Activated naive CD4-positive, alpha-beta T cell treated with anti-CD3 and anti-CD28 coated beads, Interleukin-2, amount 50 U/mL, for 16 hours (primary cell): Measurements from ENCODE around the gene ZSCAN21.

Experiments used
- DNase-seq: peaks from one replicate; pipeline ENCODE4 v3.0.0-alpha.2; 2020

ZSCAN21 gene

DNA sequence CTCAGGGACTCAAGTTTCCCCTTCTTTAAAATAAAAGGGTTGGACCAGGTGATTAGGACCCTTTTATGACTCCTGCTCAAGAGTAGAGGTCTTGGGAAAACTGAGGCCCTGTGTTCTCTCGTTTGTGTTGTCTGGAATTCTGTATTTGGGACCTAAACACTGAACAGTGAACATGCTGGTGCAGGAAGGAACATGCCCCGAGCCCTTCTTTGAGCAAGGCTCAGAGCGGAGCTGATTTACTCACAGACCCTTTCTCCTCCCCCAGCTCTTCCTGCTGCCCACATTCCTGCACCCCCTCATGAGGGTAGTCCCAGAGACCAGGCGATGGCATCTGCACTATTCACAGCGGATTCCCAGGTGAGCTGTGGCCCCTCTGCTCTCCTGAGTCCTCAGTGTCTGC is 20.0 kb upstream of the ZSCAN21 start:
- DNase-seq, result no peak

DNA sequence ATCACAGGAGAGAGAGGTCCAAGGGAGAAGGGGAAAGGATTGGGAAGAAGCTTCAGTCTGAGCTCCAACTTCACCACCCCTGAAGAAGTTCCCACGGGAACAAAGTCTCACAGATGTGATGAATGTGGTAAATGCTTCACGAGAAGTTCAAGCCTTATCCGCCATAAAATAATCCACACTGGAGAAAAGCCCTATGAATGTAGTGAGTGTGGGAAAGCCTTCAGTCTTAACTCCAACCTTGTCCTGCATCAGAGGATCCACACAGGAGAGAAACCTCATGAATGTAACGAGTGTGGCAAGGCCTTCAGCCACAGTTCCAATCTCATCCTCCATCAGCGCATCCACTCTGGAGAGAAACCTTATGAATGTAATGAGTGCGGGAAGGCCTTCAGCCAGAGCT is 16.0 kb upstream of the ZSCAN21 start:
- DNase-seq, result no peak

DNA sequence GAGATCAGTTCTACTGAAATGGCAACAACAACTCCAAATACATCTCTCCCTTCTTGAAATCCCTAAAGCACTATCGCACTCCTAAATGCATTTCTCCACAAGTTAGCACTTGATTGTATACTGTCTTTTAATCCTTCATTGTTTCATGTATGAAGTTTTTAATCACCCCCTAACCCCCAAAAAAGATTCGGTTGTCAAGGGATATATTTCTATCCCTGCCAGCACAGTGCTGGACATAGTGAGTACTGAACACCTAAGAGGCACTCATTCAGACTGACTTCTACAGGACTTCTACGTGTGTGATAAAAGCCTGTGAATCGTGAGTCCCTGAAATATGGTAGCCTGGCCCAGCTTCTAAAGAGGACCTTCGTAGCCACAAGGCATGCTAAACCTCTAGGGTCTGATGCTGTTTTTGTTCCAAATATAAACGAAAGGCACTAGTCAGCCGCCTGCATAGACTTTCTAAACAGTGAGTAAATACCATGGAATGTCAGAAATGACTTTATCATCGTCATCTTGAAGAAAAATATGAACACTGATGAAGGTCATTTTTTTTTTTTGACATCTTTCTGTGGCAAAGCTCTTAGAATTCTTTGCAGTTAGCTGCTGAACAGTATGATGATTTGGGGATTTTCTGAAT is 14.6 kb upstream of the ZSCAN21 start:
- DNase-seq, result no peak

DNA sequence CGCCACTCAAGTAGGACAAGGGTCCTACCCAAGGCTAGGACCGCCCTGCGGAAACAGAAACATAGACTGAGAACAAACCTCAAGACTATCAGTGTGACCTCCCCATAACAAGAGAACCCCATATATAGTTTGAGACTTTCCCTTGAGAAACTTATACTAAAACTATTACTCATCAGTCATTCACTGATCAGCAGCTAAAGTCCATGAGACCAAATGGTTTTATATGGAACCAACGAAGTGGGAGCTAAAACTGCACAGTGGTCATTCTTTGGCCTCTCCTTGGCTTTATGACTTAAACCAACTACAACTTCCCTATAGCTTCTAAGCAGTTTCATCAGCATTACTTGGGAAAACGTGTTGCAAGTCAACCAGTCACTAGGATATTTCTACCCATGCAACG is 13.7 kb upstream of the ZSCAN21 start:
- no peak for DNase-seq

DNA sequence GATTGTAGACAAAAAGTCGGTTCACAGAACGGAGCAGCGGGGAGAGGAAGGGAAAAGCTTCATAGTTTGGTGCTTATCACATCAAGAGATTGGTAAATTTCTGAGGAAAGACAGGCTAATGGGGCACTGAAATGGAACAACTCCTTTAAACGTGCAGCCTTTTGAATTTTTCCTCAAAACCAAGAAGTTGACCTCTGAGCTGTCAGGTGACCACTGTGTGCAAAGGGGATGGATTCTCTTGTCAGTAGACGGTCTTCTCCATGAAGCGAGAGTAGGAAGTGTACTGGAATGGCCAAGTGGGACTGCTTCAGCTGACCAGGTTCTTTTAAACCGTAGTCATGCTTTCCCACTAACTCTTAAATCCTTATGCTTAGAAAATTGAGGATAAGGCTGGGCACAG is 11.2 kb upstream of the ZSCAN21 start:
- DNase-seq, result no peak

DNA sequence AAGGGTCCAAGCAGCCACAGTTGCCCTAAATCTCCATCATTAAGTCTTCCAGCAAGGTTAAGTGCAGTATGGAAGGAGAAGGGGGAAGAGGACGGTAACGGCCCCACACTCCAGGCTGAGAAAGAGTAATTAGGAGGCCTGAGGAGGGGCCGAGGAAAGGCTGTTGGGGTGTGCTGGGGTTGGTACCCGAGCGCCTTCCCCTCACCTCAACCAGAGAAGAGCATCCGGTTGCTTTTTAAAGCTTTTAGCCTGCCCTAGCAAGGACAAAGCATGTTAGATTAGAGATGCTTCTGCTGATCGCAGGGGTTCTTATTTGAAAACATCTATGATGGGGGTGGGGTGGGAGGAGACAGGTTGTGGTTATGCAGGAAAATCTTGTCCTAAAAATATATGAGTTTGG is 9.0 kb upstream of the ZSCAN21 start:
- DNase-seq, result no peak

DNA sequence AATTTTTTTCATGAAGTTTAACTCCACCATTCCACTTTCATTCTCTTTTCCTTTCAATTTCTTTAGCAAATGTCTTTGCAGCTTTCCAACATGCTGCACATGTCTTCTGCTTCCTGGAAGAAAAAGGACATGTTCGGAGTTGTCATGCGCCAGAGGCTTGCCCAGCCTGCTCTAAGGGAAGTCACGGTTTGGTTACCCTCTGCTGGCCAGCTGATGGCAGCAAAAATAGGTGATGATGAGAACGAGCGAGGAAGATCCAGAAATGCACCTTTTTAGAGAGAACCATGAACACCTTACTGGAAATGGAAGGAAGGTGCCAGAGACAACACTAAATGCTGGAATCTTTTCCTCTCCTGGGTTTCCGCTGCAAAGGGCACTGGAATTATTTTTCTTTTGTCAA is 4.9 kb upstream of the ZSCAN21 start:
- no peak for DNase-seq

DNA sequence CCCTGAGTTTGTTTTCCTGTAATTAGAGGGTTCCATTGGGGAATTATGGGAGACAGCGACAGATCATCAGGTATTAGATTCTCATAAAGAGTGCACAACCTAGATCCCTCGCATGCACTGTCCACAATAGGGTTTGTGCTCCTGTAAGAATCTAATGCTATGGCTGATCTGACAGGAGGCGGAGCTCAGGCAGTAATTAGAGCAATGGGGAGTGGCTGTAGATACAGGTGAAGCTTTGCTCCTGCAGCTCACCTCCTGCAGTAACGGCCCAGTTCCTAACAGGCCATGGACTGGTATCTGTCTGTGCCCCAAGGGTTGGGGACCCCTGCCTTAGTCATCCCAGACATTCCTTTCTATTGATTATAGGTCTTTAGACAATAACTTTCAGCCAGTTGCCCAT is 894 bp upstream of the ZSCAN21 start:
- no peak for DNase-seq

DNA sequence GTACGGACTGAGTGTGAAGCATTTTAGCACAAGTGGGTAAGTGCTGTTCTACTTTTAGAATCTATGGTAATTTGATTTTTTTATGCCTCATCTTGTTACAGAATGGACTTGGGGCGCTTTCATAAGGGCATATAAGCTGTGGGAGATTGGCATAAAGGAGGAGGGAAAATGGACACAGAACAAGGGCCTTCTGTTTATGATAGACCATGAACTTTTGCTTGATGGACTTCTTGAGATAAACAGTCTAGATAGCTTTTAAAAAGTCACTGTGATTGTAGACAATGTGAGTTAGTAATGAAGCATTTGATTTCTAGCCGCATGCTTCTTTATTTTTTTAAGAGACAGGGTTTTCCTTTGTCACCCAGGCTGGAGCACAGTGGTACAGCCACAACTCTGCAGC is 2.0 kb downstream of the ZSCAN21 start:
- no peak for DNase-seq

DNA sequence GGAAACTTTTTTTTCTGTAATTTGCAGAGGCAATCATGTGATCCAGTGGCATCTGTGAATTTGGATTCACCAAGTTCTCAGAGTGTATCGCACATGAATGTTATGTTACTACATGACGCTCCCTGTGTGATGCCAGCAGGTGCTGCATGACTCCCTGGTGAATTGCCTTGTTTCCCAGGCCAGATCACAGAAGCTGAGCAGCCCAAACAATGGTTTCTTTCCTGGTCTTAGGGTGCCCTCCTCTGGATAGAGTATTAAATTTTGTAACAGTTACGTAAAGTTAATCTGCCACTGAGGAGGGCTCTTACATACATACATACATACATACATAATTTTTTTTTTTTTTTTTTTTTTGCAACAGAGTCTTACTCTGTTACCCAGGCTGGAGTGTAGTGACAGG is 3.6 kb downstream of the ZSCAN21 start:
- DNase-seq, result no peak

DNA sequence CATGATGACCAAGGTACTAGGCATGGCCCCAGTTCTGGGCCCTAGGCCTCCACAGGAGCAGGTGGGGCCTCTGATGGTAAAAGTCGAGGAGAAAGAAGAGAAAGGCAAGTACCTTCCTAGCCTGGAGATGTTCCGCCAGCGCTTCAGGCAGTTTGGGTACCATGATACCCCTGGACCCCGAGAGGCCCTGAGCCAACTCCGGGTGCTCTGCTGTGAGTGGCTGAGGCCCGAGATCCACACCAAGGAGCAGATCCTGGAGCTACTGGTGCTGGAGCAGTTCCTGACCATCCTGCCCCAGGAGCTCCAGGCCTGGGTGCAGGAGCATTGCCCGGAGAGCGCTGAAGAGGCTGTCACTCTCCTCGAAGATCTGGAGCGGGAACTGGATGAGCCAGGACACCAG is 7.4 kb downstream of the ZSCAN21 start:
- no peak for DNase-seq

DNA sequence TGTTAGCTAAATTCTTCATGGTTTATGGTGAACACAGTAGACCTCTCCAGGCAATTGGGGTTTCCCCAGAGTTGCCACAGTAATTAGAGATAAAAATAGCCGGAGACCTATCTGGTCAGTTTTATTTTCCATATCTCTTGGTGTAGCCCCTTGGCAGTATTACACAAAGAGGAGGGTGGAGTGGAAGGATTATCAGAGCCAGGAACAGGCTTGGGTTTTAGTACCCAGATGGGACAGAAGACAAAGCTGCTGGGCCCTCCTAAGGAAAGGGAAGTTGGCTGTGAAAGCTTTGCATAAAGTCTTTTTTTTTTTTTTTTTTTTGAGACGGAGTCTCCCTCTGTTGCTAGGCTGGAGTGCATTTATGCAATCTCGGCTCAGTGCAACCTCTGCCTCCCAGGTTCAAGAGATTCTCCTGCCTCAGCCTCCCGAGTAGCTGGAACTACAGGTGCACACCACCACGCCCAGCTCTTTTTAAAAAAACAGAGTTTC is 9.7 kb downstream of the ZSCAN21 start:
- DNase-seq, result no peak

DNA sequence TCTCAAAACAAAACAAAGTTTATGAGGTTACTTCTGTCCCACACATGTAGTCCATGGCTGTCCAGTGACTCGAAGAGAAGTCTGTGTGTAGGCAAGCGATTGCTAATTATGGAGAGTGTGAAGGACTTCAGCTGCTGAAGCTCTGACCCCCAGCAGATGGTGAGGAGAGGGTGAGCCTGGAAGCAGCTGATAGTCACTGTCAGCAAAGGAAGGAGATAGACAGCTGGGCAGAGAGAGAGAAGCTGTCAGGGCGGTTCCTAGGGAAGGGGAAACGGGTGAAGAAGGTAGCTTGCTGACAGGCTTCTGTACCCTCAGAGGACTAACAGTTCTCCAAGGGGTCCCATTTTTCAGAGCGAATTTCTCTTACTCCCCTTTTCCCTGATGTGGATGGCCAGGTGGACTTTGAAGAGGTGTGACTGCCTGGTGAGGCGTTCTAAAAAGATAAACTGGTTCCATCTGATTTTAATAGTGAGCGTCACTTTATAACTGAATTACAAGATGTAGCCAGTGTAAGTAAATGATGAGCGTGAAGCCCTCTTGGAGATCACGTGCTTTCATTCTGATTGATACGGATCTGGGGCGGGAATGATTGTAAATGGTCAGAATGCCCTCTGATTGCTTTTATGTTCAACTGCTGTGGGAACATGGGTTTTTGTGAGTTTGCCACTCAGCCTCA is 12.1 kb downstream of the ZSCAN21 start:
- DNase-seq, result no peak

DNA sequence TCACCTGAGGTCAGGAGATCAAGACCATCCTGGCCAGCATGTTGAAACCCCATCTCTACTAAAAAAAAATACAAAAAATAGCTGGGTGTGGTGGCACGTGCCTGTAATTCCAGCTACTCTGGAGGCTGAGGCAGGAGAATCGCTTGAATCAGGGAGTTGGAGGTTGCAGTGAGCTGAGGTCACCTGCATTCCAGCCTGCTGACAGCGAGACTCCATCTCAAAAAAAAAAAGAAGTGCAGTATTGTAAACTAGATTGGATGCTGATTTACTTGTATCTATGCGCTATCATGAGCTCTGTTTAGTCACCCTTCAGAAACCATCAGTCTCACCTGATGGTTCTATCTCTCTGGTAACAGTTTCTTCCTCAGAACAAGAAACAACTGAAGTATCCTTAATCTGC is 13.8 kb downstream of the ZSCAN21 start:
- DNase-seq, result no peak

DNA sequence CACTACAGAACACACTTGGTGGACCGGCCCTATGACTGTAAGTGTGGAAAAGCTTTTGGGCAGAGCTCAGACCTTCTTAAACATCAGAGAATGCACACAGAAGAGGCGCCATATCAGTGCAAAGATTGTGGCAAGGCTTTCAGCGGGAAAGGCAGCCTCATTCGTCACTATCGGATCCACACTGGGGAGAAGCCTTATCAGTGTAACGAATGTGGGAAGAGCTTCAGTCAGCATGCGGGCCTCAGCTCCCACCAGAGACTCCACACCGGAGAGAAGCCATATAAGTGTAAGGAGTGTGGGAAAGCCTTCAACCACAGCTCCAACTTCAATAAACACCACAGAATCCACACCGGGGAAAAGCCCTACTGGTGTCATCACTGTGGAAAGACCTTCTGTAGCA is 14.6 kb downstream of the ZSCAN21 start:
- DNase-seq, result no peak

DNA sequence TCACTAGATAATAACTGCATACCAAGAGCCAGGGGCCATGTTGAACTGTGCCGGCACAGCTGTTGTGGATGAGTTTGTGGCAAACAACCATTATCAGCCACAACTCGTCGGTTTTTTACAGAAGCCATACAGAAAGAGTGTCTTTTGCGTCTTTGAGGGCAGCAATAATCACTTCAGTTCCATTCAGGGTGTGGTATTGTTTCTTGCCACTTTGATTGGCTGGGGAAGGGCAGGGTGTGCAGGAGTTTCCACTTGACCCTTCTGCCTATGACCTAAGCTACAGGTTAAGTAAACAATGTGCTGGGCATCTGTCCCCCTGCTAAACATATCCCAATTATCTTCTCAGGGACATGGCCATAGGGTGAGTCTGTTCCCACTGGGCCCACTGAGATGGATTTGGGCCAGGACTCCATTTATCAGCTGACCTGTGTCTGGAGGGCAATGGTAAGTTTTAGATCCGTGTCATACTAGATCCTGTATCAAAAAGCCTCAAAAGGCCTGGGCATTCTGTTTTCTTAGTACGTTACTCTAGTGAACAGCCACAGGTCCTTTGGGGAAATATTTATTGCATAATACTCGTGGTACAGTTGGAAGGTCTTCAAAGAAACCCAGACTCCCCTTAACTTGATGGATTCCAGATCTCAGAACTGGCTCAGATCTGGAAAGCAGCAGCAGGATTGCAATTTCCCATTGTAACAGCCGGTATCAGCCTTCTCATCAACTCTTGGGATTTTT is 16.0 kb downstream of the ZSCAN21 start:
- DNase-seq, result no peak

DNA sequence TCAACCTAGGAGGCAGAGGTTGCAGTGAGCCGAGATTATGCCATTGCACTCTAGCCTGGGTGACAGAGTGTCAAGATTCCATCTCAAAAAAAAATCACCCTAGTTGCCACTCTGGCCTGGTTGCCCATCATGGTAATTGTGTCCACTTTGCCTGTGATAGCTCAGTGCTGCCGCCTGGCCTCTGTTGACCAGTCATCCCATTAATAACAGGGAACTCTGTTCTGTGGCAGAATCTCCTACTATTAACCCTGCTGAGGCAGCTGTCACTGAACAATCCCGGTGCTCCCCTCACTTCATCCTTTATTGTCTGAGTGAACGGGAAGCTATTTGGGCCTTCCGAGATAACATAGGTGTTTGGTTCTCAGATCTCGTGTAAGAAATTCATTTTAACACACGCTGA is 17.4 kb downstream of the ZSCAN21 start:
- no peak for DNase-seq

DNA sequence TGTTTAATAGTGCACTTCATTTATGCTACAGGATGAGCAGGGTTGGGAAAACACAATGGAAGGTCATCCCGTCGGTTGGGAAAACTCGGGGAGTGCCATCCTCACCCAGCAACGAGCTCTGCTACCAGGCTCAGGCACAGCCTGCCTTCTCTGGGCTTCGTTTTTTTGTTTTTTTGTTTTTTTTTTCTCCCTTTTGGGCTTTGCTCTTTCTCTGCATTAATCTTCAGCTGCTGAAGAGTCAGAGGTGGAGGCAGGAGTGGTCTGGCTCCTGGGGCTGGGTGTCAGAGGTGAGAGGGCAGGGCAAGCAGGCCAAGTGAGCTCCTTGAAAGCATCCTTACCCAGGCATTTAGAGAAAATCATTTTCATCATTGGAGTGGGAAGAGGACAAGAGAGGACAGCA is 20.4 kb downstream of the ZSCAN21 start:
- DNase-seq, result no peak

DNA sequence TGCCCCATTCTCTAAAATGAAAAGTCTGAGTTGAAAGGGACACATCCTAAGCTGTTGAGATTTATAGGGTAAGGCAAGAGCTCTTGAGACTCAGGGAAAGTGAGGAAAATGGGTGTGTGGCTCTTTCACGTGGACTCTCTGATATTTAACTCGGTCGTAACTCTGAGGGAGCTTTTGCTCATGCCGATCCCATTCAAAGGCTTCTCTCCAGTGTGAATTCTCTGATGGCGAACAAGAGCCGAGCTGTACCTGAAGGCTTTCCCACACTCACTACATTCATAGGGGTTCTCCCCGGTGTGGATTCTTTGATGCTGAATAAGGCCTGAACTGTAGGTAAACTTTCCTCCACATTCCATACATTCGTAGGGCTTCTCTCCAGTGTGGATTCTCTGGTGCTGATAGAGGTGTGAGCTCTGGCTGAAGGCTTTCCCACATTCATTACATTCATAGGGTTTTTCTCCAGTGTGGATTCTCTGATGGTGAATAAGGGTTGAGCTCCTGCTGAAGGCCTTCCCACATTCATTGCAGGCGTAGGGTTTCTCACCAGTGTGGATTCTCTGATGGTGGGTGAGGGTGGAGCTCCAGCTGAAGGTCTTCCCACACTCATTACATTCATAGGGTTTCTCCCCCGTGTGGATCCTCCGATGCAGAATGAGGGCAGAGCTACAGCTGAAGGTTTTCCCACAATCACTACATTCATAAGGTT is 21.6 kb downstream of the ZSCAN21 start:
- no peak for DNase-seq

DNA sequence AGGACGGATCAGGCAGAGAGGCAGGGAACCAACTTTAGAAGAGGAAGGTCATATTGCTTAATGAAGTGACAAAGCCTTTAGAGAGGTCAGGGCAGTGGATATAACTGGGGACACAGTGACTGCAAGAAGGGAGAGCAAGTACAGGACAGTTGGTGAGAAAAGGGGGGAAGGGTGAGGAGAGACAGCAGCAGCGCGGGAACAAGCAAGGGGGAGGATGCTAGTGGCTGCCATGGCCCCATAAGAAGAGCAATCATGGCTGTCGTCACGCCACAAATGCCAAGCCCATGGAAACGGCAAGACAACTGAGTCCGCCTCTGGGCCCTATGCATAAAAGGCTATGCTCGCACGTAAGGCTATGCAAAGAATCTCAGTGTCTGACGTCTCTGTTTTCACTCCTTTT is 22.9 kb downstream of the ZSCAN21 start:
- DNase-seq, result no peak

DNA sequence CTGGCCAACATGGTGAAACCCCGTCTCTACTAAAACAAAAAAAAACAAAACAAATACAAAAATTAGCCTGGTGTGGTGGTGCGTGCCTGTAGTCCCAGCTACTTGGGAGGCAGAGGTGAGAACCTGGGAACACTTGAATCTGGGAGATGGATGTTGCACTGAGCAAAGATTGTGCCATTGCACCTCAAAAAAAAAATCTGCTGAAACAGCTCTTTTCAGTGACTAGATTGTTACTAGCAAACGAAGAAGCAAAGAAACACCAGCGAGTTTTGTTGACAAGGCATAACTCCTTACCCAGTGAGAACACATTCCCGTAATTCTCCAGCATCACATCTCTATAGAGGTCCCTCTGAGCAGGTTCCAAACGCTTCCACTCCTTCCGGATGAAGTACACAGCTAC is 25.3 kb downstream of the ZSCAN21 start:
- no peak for DNase-seq

DNA sequence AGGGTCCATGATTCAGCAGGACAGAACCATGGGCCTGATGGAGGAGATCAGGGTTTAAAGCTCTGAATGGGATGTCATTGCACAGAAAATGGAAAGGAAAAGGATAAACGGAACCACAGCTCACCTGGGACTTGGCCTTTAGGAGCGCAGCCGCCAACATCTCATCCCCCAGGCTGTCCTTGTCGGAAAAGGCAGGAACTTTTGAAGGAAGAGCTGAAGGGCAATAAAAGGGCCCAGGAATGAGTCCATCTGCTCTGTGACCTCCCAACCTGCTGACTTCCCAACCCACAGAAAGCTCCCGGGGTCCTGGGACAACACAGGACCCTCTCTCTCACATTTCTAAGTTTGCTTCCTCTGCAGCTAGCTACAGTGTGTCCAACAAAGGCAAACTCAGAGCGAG is 25.8 kb downstream of the ZSCAN21 start:
- no peak for DNase-seq

DNA sequence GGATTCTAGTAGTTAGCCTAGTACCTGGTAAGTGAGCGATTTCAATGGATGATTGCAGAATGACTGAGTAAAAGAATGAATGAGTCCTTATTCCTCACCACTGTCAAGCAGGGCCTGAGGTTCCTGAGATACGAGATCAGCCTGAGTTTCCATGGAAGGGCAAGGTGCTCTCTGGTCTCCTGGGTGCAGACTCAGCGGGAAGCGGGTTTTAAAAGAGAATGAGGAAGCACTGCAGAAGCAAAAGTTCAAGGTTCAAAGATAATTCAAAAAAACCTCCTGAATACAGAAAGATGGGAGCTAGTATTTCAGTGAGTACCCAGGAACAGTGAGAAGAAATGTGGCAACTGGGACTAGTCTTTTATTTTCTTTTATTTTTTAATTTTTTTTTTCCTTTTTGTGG is 27.6 kb downstream of the ZSCAN21 start:
- no peak for DNase-seq
